GM23338 (cell line): ENCODE measurements around the gene CLCN6. TPM values are rescaled to one million over a fixed set of nuclear protein-coding genes. Genes with fewer than 3 reads are reported as not detected.

Experiments
- ATAC-seq: fragments of 200-7000 bp; cut with Tn5 transposase; 3 replicates; pipeline ENCODE4 v1.9.1; 2020
- DNase-seq: peaks from one replicate; pipeline ENCODE4 v3.0.0-alpha.2; 2015; ENCODE audit warnings: low spot score
- H2AFZ ChIP-seq: fragments of 200-600 bp; sonication (generic); 2 replicates; pipeline ENCODE4 v1.8.0; 2016; ENCODE audit warnings: antibody characterized with exemption, mild to moderate bottlenecking, moderate library complexity
- H3F3A ChIP-seq: fragments of 200-600 bp; sonication (generic); replicated peaks from 2 replicates; pipeline ENCODE4 v1.8.0; 2017; ENCODE audit warnings: antibody characterized with exemption, mixed run types, low read depth
- H3K27ac ChIP-seq: fragments of 200-600 bp; sonication (generic); 2 replicates; pipeline ENCODE4 v1.6.1; 2016; ENCODE audit warnings: low read depth
- H3K27me3 ChIP-seq: fragments of 200-600 bp; sonication (generic); 2 replicates; pipeline ENCODE4 v1.8.0; 2016; ENCODE audit warnings: mild to moderate bottlenecking, mixed run types, moderate library complexity; ENCODE audit not compliant: insufficient read depth
- H3K36me3 ChIP-seq: fragments of 200-600 bp; sonication (generic); 2 replicates; pipeline ENCODE4 v1.8.0; 2016; ENCODE audit warnings: mild to moderate bottlenecking; ENCODE audit not compliant: insufficient read depth
- H3K4me1 ChIP-seq: fragments of 200-600 bp; sonication (generic); 2 replicates; pipeline ENCODE4 v1.8.0; 2016; ENCODE audit warnings: mild to moderate bottlenecking, moderate library complexity; ENCODE audit not compliant: insufficient read depth
- H3K4me2 ChIP-seq: fragments of 200-600 bp; sonication (generic); 2 replicates; pipeline ENCODE4 v1.7.1; 2017; ENCODE audit warnings: mixed run types
- H3K4me3 ChIP-seq: fragments of 200-600 bp; sonication (generic); 2 replicates; pipeline ENCODE4 v1.6.1; 2016; ENCODE audit warnings: mixed run types
- H3K79me2 ChIP-seq: fragments of 200-600 bp; sonication (generic); replicated peaks from 2 replicates; pipeline ENCODE4 v1.8.0; 2017; ENCODE audit warnings: mild to moderate bottlenecking; ENCODE audit not compliant: insufficient read depth
- H3K9me2 ChIP-seq: fragments of 200-600 bp; sonication (generic); 2 replicates; pipeline ENCODE4 v1.8.0; 2017; ENCODE audit not compliant: insufficient read depth
- H4K20me1 ChIP-seq: fragments of 200-600 bp; sonication (generic); replicated peaks from 2 replicates; pipeline ENCODE4 v1.8.0; 2017; ENCODE audit warnings: mild to moderate bottlenecking; ENCODE audit not compliant: insufficient read depth
- H3K27ac Mint-ChIP-seq: 2 replicates; pipeline ENCODE4 v1.8.0; 2020; ENCODE audit warnings: inconsistent platforms, mild to moderate bottlenecking, moderate library complexity, mixed read lengths
- H3K27me3 Mint-ChIP-seq: 3 replicates; pipeline ENCODE4 v1.8.0; 2022; ENCODE audit warnings: low read depth, mild to moderate bottlenecking, moderate library complexity, mixed read lengths, inconsistent platforms; ENCODE audit not compliant: insufficient read depth, poor library complexity
- H3K36me3 Mint-ChIP-seq: 3 replicates; pipeline ENCODE4 v1.8.0; 2021; ENCODE audit warnings: low read depth, mild to moderate bottlenecking, inconsistent platforms, moderate library complexity, mixed read lengths
- H3K4me1 Mint-ChIP-seq: 3 replicates; pipeline ENCODE4 v1.8.0; 2020; ENCODE audit warnings: mild to moderate bottlenecking, inconsistent platforms, mixed read lengths
- H3K4me3 Mint-ChIP-seq: 3 replicates; pipeline ENCODE4 v1.8.0; 2021; ENCODE audit warnings: moderate library complexity, mild to moderate bottlenecking, inconsistent platforms, mixed read lengths
- H3K9me3 Mint-ChIP-seq: 3 replicates; pipeline ENCODE4 v1.8.0; 2020; ENCODE audit warnings: moderate library complexity, mild to moderate bottlenecking, inconsistent platforms, mixed read lengths
- CREB1 ChIP-seq: fragments of 250-450 bp; sonication (Bioruptor Pico); IDR thresholded peaks from 2 replicates; pipeline ENCODE4 v1.5.0; 2020; ENCODE audit warnings: low read depth, mild to moderate bottlenecking, moderate library complexity
- EZH2 ChIP-seq: fragments of 200-600 bp; sonication (generic); IDR thresholded peaks from one replicate; pipeline ENCODE4 v1.8.0; 2017; ENCODE audit warnings: antibody characterized with exemption, mild to moderate bottlenecking, low read depth; ENCODE audit not compliant: unreplicated experiment
- EZH2phosphoT487 ChIP-seq: fragments of 200-600 bp; sonication (generic); IDR thresholded peaks from one replicate; pipeline ENCODE4 v1.8.1; 2018; ENCODE audit warnings: antibody characterized with exemption; ENCODE audit not compliant: unreplicated experiment
- JUNB ChIP-seq: IDR thresholded peaks from one replicate; pipeline ENCODE4 v1.6.1; 2016; ENCODE audit warnings: antibody characterized with exemption; ENCODE audit not compliant: unreplicated experiment
- NANOG ChIP-seq: IDR thresholded peaks from 2 replicates; pipeline ENCODE4 v1.6.1; 2016; ENCODE audit warnings: antibody characterized with exemption, borderline replicate concordance
- POLR2AphosphoS5 ChIP-seq: IDR thresholded peaks from 2 replicates; pipeline ENCODE4 v1.6.1; 2016; ENCODE audit warnings: antibody characterized with exemption, low read depth
- STAT1 ChIP-seq: IDR thresholded peaks from one replicate; pipeline ENCODE4 v1.6.1; 2016; ENCODE audit warnings: antibody characterized with exemption; ENCODE audit not compliant: unreplicated experiment
- ZNF114 ChIP-seq: fragments of 250-450 bp; sonication (Bioruptor Pico); IDR thresholded peaks from 2 replicates; pipeline ENCODE4 v1.5.0; 2020; ENCODE audit warnings: mild to moderate bottlenecking, moderate library complexity
- ZNF331 ChIP-seq: fragments of 250-450 bp; sonication (Bioruptor Pico); IDR thresholded peaks from 2 replicates; pipeline ENCODE4 v1.5.0; 2020; ENCODE audit warnings: low read depth, mild to moderate bottlenecking, moderate library complexity
- polyA plus RNA-seq: library from polyadenylated mRNA; unstranded; fragments of >200 nt; fragmentation: Nextera tagmentation; extraction: Ambion mirVana; gene quantifications from 2 replicates; pipeline ENCODE4 v1.2.1, GENCODE V29; 2016
- total RNA-seq: library from RNA; depleted of rRNA; stranded (reverse); fragments of >200 nt; shearing (Covaris generic); gene quantifications from 2 replicates; pipeline ENCODE4 v1.2.3, GENCODE V29; 2014
- TF ChIP-seq, protein P1 (sequence below): IDR thresholded peaks from 2 replicates; pipeline ENCODE4 v1.6.1; 2016; ENCODE audit warnings: antibody characterized with exemption
- TF ChIP-seq, protein P2 (sequence below), 2 experiments: fragments of 200-600 bp in 1 of 2; sonication (generic) in 1 of 2; conservative IDR thresholded peaks; 2 replicates each; pipeline versions ENCODE4 v1.5.1 to v1.6.1; 2016 to 2017; ENCODE audit warnings: antibody characterized with exemption in 2 of 2, low read depth in 2 of 2, mild to moderate bottlenecking in 2 of 2, moderate library complexity in 1 of 2
- TF ChIP-seq, protein P3 (sequence below): IDR thresholded peaks from one replicate; pipeline ENCODE4 v1.6.1; 2018; ENCODE audit warnings: antibody characterized with exemption; ENCODE audit not compliant: unreplicated experiment
- TF ChIP-seq, protein P4 (sequence below): fragments of 250-450 bp; sonication (Bioruptor Pico); IDR thresholded peaks from 2 replicates; pipeline ENCODE4 v1.5.0; 2020; ENCODE audit warnings: mild to moderate bottlenecking, moderate library complexity

Gene CLCN6
- total and polyA plus RNA-seq, 2 experiments from 2014 or later: 16.0 to 22.6 TPM

DNA sequence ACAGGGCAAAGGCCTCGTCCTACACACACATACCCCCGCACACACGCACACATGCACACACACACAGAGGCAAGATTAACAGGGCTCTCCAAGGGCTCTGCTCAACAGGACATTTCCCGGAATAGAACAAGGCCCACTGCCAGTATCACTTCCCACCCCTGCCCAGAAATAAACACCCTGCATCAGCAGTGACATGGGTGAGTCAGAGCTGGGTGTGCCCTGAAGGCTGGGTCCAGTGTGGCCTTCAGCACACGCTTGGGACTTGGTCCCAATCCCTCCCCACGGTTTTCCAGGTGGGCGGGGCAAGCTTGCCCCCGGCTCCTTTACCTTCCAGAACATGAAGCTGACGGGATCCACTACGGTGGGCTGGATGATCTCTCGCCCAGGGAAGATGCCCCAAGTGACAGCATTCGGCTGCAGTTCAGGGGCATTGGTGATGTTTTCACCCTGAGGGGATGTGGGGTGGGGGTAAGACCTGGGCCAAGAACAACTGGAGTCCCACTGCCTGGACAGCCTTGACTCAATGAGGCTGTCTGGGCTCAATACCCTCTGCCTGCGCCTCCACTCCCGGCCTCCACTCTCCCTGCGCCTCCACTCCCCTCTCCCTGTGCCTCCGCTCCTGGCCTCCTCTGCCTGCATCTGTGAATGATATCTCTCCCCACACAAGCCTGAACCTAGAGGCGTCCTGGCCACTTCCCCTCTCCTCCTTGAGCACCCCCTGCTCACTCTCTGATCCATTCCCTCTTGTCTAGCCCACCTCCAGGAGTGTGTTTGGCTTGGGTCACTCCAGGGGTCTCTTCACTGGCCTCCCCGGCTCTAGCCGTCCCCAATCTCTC, 14.9 kb upstream of the CLCN6 start:
- Histone ChIP-seq H3K4me3 (no peak overlapping the region), H3K27ac (no peak overlapping the region), H3K36me3 (no peaks in the 10 kb centered on the region), H3K9me2 (no peaks in the 10 kb centered on the region), H4K20me1 (no peaks in the 10 kb centered on the region), H3K4me1 (peaks cover 26% of the 10 kb centered on the region), H3K27me3 (no peaks in the 10 kb centered on the region), H3K79me2 (no peaks in the 10 kb centered on the region), H3K4me2 (no peak overlapping the region), H3F3A (peaks cover 10% of the 10 kb centered on the region), H2AFZ (no peak overlapping the region)
- Mint-ChIP-seq H3K9me3 (no peaks in the 10 kb centered on the region), H3K36me3 (peaks cover 22% of the 10 kb centered on the region), H3K27me3 (peaks cover 9% of the 10 kb centered on the region), H3K4me1 (peaks cover 21% of the 10 kb centered on the region), H3K4me3 (no peak overlapping the region), H3K27ac (no peak overlapping the region)
- no peak for TF ChIP-seq CREB1 (CRISPR knock-in tag)
- TF ChIP-seq EZH2phosphoT487: no peak
- TF ChIP-seq EZH2: no peak
- TF ChIP-seq, protein P1, sequence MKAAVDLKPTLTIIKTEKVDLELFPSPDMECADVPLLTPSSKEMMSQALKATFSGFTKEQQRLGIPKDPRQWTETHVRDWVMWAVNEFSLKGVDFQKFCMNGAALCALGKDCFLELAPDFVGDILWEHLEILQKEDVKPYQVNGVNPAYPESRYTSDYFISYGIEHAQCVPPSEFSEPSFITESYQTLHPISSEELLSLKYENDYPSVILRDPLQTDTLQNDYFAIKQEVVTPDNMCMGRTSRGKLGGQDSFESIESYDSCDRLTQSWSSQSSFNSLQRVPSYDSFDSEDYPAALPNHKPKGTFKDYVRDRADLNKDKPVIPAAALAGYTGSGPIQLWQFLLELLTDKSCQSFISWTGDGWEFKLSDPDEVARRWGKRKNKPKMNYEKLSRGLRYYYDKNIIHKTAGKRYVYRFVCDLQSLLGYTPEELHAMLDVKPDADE: no peak
- no peak for TF ChIP-seq JUNB
- TF ChIP-seq, protein P2, sequence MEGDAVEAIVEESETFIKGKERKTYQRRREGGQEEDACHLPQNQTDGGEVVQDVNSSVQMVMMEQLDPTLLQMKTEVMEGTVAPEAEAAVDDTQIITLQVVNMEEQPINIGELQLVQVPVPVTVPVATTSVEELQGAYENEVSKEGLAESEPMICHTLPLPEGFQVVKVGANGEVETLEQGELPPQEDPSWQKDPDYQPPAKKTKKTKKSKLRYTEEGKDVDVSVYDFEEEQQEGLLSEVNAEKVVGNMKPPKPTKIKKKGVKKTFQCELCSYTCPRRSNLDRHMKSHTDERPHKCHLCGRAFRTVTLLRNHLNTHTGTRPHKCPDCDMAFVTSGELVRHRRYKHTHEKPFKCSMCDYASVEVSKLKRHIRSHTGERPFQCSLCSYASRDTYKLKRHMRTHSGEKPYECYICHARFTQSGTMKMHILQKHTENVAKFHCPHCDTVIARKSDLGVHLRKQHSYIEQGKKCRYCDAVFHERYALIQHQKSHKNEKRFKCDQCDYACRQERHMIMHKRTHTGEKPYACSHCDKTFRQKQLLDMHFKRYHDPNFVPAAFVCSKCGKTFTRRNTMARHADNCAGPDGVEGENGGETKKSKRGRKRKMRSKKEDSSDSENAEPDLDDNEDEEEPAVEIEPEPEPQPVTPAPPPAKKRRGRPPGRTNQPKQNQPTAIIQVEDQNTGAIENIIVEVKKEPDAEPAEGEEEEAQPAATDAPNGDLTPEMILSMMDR (conservative IDR thresholded peaks at IDR 0.05; ENCODE audit: low read depth in 2 of 2): no peak
- no peak for TF ChIP-seq POLR2AphosphoS5
- TF ChIP-seq NANOG: no peak
- TF ChIP-seq ZNF114 (CRISPR knock-in tag): no peak
- TF ChIP-seq STAT1: no peak
- no peak for TF ChIP-seq ZNF331 (CRISPR knock-in tag)
- TF ChIP-seq, protein P3, sequence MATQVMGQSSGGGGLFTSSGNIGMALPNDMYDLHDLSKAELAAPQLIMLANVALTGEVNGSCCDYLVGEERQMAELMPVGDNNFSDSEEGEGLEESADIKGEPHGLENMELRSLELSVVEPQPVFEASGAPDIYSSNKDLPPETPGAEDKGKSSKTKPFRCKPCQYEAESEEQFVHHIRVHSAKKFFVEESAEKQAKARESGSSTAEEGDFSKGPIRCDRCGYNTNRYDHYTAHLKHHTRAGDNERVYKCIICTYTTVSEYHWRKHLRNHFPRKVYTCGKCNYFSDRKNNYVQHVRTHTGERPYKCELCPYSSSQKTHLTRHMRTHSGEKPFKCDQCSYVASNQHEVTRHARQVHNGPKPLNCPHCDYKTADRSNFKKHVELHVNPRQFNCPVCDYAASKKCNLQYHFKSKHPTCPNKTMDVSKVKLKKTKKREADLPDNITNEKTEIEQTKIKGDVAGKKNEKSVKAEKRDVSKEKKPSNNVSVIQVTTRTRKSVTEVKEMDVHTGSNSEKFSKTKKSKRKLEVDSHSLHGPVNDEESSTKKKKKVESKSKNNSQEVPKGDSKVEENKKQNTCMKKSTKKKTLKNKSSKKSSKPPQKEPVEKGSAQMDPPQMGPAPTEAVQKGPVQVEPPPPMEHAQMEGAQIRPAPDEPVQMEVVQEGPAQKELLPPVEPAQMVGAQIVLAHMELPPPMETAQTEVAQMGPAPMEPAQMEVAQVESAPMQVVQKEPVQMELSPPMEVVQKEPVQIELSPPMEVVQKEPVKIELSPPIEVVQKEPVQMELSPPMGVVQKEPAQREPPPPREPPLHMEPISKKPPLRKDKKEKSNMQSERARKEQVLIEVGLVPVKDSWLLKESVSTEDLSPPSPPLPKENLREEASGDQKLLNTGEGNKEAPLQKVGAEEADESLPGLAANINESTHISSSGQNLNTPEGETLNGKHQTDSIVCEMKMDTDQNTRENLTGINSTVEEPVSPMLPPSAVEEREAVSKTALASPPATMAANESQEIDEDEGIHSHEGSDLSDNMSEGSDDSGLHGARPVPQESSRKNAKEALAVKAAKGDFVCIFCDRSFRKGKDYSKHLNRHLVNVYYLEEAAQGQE: no peak
- TF ChIP-seq, protein P4, sequence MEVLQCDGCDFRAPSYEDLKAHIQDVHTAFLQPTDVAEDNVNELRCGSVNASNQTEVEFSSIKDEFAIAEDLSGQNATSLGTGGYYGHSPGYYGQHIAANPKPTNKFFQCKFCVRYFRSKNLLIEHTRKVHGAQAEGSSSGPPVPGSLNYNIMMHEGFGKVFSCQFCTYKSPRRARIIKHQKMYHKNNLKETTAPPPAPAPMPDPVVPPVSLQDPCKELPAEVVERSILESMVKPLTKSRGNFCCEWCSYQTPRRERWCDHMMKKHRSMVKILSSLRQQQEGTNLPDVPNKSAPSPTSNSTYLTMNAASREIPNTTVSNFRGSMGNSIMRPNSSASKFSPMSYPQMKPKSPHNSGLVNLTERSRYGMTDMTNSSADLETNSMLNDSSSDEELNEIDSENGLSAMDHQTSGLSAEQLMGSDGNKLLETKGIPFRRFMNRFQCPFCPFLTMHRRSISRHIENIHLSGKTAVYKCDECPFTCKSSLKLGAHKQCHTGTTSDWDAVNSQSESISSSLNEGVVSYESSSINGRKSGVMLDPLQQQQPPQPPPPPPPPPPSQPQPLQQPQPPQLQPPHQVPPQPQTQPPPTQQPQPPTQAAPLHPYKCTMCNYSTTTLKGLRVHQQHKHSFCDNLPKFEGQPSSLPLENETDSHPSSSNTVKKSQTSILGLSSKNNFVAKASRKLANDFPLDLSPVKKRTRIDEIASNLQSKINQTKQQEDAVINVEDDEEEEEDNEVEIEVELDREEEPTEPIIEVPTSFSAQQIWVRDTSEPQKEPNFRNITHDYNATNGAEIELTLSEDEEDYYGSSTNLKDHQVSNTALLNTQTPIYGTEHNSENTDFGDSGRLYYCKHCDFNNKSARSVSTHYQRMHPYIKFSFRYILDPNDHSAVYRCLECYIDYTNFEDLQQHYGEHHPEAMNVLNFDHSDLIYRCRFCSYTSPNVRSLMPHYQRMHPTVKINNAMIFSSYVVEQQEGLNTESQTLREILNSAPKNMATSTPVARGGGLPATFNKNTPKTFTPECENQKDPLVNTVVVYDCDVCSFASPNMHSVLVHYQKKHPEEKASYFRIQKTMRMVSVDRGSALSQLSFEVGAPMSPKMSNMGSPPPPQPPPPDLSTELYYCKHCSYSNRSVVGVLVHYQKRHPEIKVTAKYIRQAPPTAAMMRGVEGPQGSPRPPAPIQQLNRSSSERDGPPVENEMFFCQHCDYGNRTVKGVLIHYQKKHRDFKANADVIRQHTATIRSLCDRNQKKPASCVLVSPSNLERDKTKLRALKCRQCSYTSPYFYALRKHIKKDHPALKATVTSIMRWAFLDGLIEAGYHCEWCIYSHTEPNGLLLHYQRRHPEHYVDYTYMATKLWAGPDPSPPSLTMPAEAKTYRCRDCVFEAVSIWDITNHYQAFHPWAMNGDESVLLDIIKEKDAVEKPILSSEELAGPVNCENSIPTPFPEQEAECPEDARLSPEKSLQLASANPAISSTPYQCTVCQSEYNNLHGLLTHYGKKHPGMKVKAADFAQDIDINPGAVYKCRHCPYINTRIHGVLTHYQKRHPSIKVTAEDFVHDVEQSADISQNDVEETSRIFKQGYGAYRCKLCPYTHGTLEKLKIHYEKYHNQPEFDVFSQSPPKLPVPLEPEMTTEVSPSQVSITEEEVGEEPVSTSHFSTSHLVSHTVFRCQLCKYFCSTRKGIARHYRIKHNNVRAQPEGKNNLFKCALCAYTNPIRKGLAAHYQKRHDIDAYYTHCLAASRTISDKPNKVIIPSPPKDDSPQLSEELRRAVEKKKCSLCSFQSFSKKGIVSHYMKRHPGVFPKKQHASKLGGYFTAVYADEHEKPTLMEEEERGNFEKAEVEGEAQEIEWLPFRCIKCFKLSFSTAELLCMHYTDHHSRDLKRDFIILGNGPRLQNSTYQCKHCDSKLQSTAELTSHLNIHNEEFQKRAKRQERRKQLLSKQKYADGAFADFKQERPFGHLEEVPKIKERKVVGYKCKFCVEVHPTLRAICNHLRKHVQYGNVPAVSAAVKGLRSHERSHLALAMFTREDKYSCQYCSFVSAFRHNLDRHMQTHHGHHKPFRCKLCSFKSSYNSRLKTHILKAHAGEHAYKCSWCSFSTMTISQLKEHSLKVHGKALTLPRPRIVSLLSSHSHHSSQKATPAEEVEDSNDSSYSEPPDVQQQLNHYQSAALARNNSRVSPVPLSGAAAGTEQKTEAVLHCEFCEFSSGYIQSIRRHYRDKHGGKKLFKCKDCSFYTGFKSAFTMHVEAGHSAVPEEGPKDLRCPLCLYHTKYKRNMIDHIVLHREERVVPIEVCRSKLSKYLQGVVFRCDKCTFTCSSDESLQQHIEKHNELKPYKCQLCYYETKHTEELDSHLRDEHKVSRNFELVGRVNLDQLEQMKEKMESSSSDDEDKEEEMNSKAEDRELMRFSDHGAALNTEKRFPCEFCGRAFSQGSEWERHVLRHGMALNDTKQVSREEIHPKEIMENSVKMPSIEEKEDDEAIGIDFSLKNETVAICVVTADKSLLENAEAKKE (CRISPR knock-in tag): no peak
- no peak for DNase-seq
- ATAC-seq: no peak
